HG02870 (cell line): ENCODE results near the gene P2RX3.
"Not testable (repeated sequence)": the region's sequence is repeated elsewhere in the genome, so short reads cannot be mapped to it uniquely, and the experiment has no call there.

ENCODE experiments used
- ATAC-seq: cut with Tn5 transposase; IDR thresholded peaks from one replicate; pipeline ENCODE4 v1.9.1; 2021; ENCODE audit warnings: mild to moderate bottlenecking, moderate library complexity; ENCODE audit not compliant: unreplicated experiment

Gene P2RX3

DNA sequence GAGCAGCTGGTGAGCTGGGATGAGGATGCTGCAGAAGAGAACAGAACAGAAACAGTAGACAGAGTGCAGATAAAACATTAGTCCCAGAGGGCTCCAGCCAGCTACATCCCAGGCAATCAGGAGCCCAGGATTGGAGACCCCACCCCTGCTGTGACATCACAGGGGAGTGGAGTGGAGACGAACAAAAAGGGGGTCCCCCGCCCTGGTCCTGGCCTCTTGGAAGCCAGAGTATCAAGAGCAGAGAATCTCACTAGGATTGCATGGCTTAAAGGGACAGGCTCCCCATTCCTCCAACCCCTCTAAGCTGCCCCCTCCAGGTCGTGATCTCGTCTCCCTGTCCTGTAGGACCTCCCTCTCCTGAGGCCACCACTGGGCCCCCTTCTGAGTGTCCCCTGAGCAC lies at the start of gene P2RX3:
Gene P2RX3, plus strand, starts transcription at position 211 of the 400 bp plus-strand sequence. CDS start 199 bp downstream, outside the sequence.
- no peak for ATAC-seq

DNA sequence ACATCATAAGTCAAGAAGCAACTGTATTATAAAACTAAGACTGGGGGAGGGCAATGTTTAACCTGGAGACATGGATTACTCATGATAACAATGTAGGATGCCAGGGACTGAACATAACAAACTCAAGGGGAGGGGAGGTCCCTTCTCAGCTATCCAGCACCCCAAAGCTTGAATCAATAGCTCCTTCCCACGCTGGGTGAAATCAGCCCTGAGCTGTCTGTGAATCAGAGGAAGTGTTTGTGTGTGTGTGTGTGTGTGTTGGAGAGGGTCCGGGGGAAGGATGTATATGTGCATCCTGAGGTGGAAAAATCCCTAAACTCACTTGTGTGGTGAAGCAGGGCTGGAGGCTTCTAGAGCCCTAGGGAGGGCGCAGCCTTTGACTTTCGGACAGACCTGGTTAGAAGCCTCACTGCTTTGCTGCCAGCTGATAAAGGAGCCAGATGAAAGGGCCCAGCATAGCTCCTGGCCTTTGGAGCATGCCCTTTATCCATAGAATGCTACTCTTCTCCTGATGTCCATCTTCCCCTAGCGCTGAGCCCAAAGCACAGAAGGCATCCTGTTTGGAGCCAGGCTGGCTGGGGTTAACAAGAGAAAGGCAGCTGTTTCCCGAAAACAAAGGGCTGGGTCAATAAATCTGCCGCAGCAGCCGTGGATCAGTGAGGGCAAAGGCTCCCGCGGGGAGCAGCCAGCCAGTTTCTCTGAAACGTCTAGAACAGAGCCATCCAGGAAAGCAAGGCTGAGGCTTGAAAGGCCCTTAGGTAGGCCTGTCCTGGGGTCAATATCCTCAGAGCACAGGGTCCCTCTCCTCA lies 49.2 kb upstream of the P2RX3 start:
- no peak for ATAC-seq

DNA sequence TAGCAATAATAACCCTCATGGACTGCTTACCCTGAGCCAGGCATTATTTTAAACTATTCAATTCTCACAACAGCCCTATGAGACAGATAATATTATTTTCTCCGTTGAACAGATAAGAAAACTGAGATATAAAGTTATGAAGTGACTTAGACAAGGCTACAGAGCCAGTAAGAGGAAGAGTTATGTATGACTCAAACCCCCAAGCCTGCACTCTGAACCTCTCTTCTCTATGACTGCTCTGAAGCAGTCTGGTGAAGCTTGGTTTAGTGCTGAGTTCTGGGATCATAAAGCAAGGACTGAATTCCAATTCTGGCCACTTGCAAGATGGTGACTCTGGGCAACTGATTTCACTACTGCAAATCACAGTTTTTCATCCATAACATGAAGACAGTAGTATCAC lies 47.9 kb upstream of the P2RX3 start:
- ATAC-seq: no peak

DNA sequence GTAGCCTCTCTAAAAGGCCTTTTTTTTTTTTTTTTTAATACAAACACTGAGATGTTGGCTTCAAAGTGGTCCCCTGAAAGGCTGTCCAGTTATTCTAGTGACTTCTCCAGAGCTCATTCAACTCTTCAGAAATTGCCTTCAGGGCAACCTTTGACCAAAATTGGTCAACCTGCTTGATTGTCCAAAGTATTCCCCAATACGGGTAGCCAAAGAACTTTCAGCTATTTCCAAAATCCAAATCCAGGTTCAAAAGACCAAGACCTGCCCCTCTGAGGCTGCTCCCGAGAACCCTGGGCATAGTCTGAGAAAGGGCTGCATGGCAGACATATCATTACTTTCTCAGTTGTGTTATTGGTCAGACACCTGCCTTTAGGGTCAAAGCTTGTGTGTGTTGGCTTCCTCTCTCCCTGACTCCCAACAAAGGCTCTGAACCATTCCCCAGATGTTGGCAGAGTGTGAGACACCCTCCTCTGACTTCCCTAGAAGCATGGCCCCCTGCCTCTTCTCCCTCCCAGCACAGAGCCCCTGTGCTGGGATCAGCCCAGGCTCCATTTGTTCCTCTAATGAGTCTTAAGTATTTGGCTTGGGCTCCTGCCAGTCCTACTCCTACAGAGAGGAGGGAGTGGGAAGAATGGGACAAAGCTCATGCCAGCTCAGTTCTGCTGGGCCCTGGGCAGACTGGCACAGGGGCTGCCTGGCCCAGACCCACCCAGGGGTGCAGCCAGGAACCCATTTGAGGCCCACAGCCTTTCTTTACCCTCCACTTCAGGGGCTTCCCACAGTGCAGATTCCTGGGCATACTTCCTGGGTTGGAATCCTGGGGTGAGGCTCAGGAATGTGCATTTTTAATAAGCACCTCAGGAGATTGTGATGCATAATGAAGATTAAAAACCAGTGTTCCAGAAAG lies 43.7 kb upstream of the P2RX3 start:
- no peak for ATAC-seq

DNA sequence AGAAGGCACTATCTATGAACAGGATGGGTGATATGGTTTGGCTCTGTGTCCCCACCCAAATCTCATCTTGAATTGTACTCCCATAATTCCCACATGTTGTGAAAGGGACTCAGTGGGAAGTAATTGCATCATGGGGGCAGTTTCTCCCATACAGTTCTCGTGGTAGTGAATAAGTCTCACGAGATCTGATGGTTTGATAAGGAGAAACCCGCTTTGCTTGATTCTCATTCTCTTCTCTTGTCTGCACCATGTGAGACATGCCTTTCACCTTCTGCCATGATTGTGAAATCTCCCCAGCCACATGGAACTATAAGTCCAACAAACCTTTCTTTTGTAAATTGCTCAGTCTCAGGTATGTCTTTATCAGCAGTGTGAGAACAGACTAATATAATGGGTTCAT lies 41.9 kb upstream of the P2RX3 start:
- not testable (repeated sequence) for ATAC-seq

DNA sequence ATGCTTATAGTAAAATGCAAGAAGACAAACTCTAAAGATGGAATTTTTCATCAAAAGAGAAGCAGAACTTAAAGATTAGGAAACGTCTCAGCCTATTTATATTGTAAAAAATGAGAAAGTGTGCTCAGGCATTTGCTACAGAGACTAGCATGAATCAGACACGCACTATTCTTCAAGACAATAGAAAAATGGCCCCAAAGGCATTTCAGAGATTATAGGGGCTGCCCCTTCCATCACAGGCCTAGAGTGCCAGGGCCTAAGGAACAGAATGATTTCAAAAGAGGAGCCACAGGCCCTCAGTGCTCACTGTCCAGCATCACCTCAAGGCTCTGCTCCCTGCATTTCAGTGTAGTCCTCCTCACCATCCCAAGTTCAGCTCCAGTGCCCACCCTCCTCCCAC lies 40.9 kb upstream of the P2RX3 start:
- no peak for ATAC-seq

DNA sequence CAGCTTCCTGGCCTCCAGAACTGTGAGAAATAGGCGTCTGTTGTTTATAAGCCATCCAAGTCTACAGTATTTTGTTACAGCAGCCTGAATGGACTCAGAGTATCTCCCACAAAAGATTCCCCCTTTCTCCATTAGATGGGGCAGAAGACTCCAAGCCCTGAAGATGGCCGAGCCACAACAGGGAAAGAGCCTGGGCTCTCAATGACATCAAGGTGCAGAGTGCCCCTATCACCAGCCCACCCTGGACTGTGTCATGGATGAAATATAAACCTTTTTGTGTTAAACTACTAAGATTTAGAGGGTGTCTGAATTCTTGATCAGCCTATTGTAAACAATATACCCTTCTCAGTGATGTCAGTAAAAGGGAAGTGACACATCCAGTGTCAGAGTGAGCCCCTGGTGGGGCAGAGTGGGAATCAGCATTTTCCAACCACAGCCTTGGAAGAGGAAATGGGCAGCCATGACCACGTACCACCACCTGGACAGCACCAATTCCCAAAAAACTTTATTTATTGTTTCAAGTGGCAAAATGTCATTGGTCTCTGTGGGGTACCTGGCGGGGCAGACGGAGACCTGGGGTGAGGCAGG lies 38.9 kb upstream of the P2RX3 start:
- ATAC-seq: no peak

DNA sequence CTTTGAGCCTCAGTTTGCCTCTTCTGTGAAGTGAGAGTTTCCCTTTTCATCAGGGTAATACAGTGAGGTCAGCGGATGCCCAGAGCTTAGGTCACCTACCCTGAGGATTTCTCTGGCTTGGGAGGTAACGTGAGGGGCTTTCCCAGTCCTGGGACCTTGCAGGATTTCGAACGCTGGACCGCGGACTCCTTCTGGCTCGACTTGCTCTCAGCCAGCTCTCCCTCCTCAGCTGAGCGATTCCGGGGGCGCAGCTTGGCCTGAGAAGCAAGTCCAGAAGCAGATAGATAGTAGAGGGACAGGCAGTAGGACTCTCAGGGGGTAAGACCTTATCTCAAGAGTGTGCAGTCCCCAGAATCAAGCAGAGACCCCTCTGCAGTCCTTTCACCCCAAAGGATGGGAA lies 37.4 kb upstream of the P2RX3 start:
- ATAC-seq: no peak

DNA sequence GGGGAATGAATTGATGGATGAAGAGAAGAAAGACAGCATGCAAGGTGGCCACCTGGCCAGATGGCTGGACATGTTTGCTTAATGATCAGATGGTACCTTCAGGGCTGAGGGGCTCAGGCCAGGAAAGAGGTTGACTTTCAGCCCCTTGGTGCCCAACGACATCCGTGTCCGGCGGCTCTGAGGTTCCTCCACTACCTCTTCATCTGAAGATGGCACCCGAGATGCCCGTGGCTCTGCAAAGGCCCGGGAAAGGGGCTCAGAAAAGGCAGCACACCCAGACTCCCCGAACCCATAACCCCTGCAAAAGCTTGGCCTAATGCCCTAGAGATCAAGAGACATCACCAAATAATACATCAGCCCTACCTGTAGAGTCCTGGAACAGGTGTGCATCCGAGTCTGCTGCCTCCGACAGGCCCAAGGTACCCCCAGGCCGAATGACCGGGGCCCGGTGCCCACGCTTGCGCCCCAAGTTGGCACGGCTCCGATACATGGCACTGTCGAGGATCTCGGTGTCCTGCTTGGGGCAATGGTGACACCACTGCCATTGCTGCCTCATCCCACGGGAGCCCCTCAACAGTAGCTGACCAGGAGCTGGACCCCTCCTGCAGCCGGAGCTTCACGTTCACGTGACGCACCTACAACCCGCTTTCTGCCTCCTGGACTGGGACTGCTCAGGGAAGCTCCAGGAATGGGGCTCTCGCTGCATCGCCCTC lies 36.3 kb upstream of the P2RX3 start:
- no peak for ATAC-seq

DNA sequence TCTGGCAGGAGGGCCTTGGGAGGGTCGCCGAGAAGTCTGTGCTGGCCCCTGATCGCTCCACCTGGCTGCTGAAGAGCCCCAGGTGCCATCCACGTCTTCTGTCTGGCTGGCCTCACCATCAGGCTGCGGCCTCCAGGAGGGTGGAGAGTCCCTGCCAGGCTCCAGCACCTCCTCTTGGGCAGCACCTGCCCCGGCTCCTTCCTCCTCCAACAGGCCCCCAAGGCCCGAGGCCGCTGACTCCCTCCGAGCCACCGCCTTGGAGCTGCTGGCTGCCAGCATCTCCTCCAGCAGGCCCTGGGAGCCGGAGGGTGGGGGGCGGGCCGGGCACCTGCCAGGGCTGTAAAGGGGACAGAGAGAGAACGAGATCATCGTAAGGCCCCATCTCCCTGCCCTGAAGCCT lies 35.7 kb upstream of the P2RX3 start:
- no peak for ATAC-seq

DNA sequence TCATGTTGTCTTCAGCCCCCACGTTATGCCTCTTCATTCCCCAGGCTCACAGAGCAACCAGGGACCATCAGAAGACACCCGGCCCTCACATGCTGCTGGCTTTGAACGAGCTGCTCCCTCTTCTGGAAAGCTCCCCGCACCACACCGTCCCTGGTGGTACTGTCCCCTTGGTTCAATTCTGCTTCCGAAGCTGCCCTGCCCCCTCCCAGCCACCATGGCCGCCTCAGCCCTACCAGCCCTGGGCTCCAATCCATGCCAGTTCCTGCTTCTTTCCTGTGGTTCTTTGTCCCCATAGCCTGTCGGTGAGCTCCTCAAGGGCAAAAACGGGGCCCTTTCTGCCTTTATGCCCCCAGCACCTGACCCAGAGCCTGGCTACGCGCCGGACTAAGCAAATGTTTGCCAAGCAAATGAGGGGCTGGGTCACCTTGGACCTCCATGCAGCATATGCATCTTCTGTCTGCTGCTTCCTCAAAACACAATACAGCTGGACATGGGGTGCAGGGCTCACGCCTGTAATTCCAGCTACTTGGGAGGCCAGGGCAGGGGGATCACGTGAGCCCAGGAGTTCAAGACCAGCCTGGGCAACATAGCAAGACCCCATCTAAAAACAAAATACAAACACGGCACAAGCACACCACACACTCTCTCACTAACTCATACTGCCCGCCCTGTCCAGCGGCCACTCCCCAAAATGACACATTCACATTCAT lies 34.7 kb upstream of the P2RX3 start:
- ATAC-seq: no peak

DNA sequence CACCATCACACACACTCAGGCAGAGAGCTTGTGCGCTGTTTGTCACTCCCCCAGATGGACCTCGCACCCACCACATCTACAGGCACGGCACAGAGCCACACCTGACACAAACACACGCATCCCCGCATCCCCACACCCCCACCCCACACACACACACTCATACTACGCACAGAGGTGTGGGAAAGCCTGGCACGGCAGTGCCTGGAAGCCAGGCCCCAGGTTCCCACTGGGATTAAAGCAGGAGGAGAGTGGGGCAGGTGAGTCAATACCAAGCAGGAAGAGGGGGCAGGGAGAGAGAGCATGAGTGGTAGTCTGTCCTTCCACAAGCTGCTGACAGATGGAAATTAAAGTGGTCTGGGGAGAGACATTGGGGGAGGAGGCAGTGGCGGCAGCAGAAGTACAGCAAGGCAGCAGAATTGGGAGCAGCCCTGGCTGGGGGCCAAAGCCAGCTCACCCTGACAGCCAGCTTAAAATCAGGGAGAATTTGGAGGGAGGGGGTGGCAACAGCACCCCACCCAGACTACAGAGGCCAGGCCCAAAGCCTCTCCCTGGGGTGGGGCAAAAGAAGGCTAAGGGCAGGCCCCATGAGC lies 34.1 kb upstream of the P2RX3 start:
- ATAC-seq: no peak

DNA sequence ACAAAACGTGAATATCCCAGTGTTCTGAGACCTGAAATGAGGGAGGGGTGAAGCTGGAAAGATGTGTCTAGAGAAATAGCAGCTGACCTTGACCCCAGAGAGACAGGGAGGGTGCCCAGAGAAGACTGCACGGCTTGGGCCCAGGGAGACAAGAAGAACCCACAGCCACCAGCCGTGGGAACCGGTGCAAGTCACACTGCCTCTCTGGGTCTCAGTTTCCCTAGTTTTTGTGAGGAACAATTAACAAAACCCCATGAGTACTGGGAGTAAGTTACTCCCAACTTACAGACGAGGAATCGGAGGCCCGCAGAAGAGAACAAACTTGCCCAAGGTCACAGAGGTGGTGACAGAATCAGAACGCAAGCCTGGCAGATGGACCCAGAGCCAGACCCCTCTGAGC lies 32.6 kb upstream of the P2RX3 start:
- ATAC-seq: no peak

DNA sequence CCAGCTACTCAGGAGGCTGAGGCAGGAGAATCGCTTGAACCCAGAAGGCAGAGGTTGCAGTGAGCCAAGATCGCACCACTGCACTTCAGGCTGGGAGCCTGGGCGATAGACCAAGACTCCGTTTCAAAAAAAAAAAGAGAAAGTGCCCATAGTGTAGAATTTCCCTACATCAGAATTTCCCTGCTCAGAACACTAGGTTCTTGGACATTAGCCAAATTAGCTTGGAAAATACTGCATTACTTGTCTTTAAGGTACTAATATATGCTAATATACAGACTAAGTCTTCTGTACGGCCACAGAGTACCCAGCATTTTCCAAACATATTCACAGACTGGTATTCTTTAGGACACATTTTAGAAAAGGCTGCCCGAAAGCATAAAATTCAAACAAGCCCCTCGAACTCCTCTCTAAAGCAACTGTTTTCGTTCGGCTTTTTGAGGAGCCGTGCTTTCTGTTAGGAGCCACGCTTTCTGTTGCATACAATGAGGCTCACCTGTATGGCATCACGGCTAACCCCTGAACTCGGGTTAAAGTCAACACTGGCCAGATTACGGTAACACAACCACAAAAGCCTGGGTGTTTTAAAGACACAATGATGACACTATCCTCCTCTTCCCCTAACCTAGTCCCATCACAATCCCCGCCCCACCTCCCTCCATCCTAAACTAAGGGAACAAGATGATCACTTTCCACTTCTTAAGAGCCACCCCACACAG lies 31.8 kb upstream of the P2RX3 start:
- no peak for ATAC-seq

DNA sequence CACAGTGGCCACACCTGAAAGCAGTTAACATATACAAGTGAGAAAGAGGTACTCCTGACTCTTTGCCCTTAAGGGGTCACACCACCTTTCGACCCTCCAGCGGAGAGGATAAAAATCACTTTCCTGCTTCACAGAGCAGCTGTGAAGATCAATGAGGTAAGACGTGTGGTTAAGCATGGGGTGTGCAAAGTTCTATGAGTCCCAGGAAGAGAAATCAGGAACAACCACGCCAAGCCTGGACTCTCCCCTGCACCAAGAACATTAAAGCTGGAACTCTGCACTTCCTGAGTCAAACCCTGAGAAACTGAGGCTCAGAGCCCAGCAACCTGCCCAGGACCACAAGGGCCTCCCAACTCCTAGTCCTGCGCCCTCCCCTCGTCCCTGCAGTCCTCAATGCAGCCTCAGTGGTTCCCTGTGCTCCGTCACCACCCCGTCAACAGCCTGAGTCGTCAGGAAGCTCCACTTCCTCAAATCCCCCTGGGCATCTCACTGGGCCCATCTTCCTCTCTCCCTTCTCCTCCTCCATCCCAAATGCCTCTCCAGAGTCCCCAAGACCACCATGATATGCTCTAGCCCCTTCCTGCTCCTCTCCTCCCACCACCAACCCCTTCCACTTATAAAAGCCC lies 31.1 kb upstream of the P2RX3 start:
- no peak for ATAC-seq

DNA sequence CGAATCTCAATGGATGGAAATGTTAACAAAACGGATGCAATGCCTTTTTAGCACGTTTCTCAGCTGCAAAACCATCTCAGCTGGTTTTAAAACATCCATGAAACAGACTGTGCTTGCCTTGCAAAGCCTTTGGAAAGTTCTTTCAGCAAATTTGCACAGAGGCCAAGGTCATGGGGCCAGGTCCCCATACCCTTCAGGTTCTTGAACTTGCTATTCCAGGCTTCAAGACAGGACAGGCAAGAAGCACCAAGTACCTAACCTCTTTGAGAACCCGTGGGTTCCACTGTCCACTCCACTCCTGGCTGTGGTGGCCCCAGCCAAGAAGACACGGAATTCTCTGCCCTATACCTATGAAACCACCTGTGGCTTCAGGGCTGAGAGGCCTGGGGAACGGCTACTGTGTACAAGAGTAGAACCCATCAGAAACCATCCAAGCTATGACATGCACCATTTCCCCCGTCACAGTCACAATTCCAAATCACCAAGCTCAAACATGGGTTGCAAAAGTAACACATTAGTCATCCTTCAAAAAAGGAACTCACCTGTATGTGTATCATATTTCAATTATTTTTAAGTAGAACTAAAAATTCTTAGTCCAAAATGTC lies 30.4 kb upstream of the P2RX3 start:
- no peak for ATAC-seq

DNA sequence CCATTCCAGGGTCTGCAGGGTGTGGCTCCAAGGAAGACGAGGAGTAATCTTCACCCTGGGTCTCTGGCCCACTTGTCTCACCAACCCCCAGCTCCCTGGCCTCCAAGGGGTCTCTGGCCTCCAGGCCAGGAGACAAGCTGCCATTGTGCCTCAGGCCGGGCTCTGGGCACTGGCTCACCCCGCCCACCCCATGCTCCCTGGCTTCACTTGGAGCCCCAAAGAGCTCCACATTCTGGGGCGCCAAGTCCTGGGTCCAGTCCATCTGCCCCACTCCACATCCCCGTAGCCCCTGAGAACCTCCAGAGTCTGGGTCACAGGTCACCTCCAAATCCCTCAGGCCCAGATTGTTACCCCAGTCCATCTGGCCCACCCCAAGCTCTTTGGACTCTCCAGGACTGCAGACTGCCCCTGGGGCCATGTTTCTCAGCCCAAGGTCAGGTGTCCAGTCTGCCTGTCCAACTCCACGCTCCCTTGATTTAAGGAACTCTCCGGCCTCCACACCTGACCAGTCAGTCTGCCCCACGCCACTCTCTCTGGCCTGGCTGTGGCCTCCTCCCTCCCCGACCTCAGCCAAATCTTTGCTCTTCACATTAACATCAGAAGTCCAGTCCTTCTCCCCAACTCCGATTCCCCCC lies 29.6 kb upstream of the P2RX3 start:
- no peak for ATAC-seq
